ENCODE results near the gene POT1.

POT1 gene

DNA sequence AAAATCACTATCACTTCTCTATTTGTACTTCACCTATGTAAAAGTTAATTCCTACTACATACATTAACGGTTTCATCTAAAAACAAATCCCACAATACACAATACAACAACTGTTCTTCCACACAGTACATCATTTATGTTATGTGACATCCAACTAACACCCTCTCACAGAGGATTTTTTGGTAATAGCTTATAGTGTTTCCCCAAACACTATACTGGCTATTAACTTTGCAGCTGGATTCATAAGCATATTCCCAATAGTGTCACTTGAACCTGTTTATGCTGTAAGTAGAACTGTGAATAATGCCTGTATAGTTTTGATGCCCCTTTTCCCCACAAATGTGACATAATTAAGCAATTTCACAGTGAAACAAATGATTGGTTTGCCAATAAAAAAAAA lies 49.9 kb downstream of the POT1 start:
- Histone ChIP-seq H3K4me3 (ENCODE audit: low read depth in 1 of 2, low read length in 2 of 2) (no peak overlapping the region), H3K9ac (ENCODE audit: low read depth in 1 of 2, low read length in 2 of 2) (no peak overlapping the region), H3K9me3 (ENCODE audit: control insufficient read depth in 1 of 2, low read length in 2 of 2) (no peaks in the 10 kb centered on the region), H3K27ac (ENCODE audit: low read depth, low read length) (no peak overlapping the region), H3K27me3 (ENCODE audit: control insufficient read depth in 1 of 2, insufficient read depth in 2 of 2, low read length in 2 of 2) (no peaks in the 10 kb centered on the region), H3K36me3 (ENCODE audit: control insufficient read depth in 1 of 2, insufficient read depth in 2 of 2, low read length in 2 of 2) (no peaks in the 10 kb centered on the region), H3K4me1 (ENCODE audit: control insufficient read depth in 1 of 2, insufficient read depth in 2 of 2, low read length in 2 of 2) (no peaks in the 10 kb centered on the region)

DNA sequence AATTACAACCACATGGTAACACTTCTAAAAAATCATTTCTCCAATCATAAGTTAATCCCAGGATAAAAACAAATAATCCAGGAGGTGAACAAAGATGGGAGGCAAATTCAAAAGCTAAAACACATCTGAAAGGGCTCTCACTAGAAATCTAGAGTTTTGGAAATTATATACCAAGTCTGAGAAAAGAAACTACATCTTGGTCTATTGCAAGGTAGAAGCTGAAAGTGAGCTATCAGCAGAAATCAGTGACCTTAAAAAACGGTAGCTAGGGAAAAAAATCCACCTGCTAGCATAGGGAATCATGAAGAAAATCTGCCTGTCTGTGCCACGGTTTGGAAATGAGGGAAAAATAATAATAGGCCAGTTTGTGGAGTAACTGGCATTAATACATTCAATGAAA lies 50.5 kb downstream of the POT1 start:
- Histone ChIP-seq H3K9ac (ENCODE audit: low read depth in 1 of 2, low read length in 2 of 2) (no peak overlapping the region), H3K9me3 (ENCODE audit: control insufficient read depth in 1 of 2, low read length in 2 of 2) (no peaks in the 10 kb centered on the region), H3K36me3 (ENCODE audit: control insufficient read depth in 1 of 2, insufficient read depth in 2 of 2, low read length in 2 of 2) (no peaks in the 10 kb centered on the region), H3K4me3 (ENCODE audit: low read depth in 1 of 2, low read length in 2 of 2) (no peak overlapping the region), H3K4me1 (ENCODE audit: control insufficient read depth in 1 of 2, insufficient read depth in 2 of 2, low read length in 2 of 2) (no peaks in the 10 kb centered on the region), H3K27ac (ENCODE audit: low read depth, low read length) (no peak overlapping the region), H3K27me3 (ENCODE audit: control insufficient read depth in 1 of 2, insufficient read depth in 2 of 2, low read length in 2 of 2) (no peaks in the 10 kb centered on the region)

DNA sequence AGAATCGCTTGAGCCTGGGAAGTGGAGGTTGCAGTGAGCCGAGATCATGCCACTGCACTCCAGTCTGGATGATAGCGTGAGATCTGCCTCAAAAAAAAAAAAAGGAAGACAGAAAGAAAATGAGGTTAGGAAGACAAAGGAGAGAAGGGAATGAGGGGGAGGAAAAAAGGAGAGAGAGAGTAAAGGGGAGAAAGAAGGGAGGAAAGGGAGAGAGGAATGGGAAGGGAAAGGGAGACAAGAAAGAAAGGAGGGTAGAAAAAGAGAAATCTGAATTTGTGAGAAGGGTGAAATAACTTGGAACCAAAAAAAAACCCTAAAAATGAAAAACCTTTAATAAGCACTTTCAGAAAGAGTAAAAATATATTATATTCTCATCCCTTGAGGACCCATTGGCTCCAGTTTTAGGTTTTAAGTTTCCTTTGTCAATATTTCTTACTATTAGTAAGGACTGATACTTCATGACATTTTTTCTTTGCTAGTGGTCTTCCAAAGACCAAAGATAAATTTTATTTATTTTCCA lies 54.9 kb downstream of the POT1 start:
- no peak overlapping the region for H3K27ac ChIP-seq (ENCODE audit: low read depth, low read length)
- H3K27me3 ChIP-seq (ENCODE audit: control insufficient read depth in 1 of 2, insufficient read depth in 2 of 2, low read length in 2 of 2) = no peaks in the 10 kb centered on the region
- H3K9ac ChIP-seq (ENCODE audit: low read depth in 1 of 2, low read length in 2 of 2) = no peak overlapping the region
- H3K4me1 ChIP-seq (ENCODE audit: control insufficient read depth in 1 of 2, insufficient read depth in 2 of 2, low read length in 2 of 2) = no peaks in the 10 kb centered on the region
- H3K4me3 ChIP-seq (ENCODE audit: low read depth in 1 of 2, low read length in 2 of 2) = no peak overlapping the region
- H3K36me3 ChIP-seq (ENCODE audit: control insufficient read depth in 1 of 2, insufficient read depth in 2 of 2, low read length in 2 of 2) = no peaks in the 10 kb centered on the region
- no peaks in the 10 kb centered on the region for H3K9me3 ChIP-seq (ENCODE audit: control insufficient read depth in 1 of 2, low read length in 2 of 2)

DNA sequence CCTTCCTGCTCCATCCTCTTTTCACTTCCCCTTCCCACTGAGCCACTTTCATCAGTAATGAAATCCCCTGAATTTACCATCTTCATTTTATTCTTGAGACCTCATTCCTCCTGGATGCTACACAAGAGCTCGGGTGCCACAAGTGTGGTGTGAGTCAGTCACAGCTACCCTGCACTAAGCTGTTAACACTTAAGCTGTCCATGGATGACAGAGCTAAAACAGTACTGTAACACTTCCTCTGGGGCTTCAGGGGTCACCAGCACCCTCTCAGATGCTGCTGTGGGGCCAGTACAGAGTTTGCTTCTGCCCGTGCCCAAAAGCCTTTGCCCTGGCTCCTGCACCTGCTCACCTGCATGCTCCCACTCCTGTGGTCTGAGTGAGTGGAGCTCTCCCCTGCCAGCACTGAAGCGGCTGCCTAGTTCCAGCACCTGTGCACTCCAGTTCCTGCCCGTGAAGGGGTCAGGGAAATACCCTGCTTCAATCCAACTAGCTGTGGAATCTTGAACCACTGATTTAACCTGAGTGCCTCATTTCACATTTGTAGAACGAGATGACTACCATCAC lies 71.9 kb downstream of the POT1 start:
- Histone ChIP-seq H3K27me3 (ENCODE audit: control insufficient read depth in 1 of 2, insufficient read depth in 2 of 2, low read length in 2 of 2) (no peaks in the 10 kb centered on the region), H3K9ac (ENCODE audit: low read depth in 1 of 2, low read length in 2 of 2) (no peak overlapping the region), H3K9me3 (ENCODE audit: control insufficient read depth in 1 of 2, low read length in 2 of 2) (no peaks in the 10 kb centered on the region), H3K36me3 (ENCODE audit: control insufficient read depth in 1 of 2, insufficient read depth in 2 of 2, low read length in 2 of 2) (peaks cover 0 to 4% of the 10 kb centered on the region in 2 donors), H3K27ac (ENCODE audit: low read depth, low read length) (no peak overlapping the region), H3K4me1 (ENCODE audit: control insufficient read depth in 1 of 2, insufficient read depth in 2 of 2, low read length in 2 of 2) (no peaks in the 10 kb centered on the region), H3K4me3 (ENCODE audit: low read depth in 1 of 2, low read length in 2 of 2) (no peak overlapping the region)

DNA sequence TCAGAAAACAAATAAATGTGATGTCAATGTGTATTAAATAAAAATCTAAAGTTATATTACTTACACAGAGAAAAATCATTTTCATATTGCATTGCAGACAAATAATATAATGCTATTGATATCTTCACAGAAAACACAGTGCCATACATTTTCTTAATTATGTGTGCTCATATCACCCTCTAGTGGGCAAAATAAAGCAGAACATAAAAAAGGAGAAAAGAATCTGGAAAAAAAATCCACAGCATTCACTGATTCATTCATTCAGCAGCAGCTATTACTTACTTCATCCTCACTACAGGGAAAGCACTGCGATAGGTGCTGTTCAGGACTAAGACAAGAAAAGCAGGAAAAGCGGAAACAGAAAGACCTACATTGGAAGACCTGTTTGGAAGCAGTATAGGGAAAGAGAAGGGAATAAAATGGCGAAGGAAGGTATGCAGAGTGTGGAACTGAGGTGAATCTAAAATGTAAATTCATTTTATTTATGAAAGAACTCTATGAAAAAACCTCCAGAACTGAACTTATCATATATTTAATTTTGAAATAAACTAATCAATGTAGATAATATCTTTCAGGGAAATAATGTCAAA lies 73.2 kb downstream of the POT1 start:
- H3K27ac ChIP-seq (ENCODE audit: low read depth, low read length) = no peak overlapping the region
- no peaks in the 10 kb centered on the region for H3K4me1 ChIP-seq (ENCODE audit: control insufficient read depth in 1 of 2, insufficient read depth in 2 of 2, low read length in 2 of 2)
- H3K4me3 ChIP-seq (ENCODE audit: low read depth in 1 of 2, low read length in 2 of 2) = no peak overlapping the region
- H3K36me3 ChIP-seq (ENCODE audit: control insufficient read depth in 1 of 2, insufficient read depth in 2 of 2, low read length in 2 of 2) = peaks cover 0 to 4% of the 10 kb centered on the region in 2 donors
- H3K27me3 ChIP-seq (ENCODE audit: control insufficient read depth in 1 of 2, insufficient read depth in 2 of 2, low read length in 2 of 2) = no peaks in the 10 kb centered on the region
- no peaks in the 10 kb centered on the region for H3K9me3 ChIP-seq (ENCODE audit: control insufficient read depth in 1 of 2, low read length in 2 of 2)
- H3K9ac ChIP-seq (ENCODE audit: low read depth in 1 of 2, low read length in 2 of 2) = no peak overlapping the region

DNA sequence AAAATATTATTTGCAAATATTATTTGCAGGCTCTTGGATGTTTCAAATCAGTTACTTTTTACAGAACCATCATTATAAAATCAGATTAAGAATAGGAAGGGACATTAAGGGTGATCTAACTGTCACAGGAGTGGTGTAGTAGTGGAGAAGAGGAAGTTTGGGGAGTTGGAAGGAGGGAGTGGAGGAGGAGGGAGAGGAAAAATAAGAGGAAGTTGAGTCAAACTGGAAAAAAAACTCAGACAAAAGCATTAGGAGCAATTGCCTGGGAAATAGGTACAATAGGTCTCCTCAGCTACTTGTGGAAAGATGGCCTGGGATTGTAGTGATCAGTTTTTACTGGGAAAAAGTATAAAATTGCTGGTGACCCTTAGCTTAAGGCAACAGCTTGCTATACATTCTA lies 86.3 kb downstream of the POT1 start:
- Histone ChIP-seq H3K9me3 (ENCODE audit: control insufficient read depth in 1 of 2, low read length in 2 of 2) (no peaks in the 10 kb centered on the region), H3K27me3 (ENCODE audit: control insufficient read depth in 1 of 2, insufficient read depth in 2 of 2, low read length in 2 of 2) (no peaks in the 10 kb centered on the region), H3K36me3 (ENCODE audit: control insufficient read depth in 1 of 2, insufficient read depth in 2 of 2, low read length in 2 of 2) (peaks cover 3 to 8% of the 10 kb centered on the region in 2 donors), H3K9ac (ENCODE audit: low read depth in 1 of 2, low read length in 2 of 2) (no peak overlapping the region), H3K4me1 (ENCODE audit: control insufficient read depth in 1 of 2, insufficient read depth in 2 of 2, low read length in 2 of 2) (no peaks in the 10 kb centered on the region), H3K4me3 (ENCODE audit: low read depth in 1 of 2, low read length in 2 of 2) (no peak overlapping the region), H3K27ac (ENCODE audit: low read depth, low read length) (no peak overlapping the region)

DNA sequence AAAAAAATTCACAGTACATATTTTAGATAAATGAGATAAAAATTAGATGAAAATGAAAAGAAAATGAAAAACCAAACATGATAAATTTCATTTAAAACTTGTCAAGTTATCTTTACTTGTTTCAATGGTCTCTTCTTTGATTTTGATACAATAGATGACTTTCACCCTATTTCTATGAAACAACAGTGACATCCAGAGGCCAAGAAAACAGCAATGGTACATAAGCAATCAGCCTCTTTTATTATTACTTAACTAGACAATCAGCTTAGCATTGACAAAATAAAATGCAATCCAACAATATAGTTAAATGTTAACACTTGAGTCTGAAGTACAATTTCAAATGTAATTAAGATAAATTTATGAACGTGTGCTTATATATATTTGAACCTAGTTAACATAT lies 89.2 kb downstream of the POT1 start:
- Histone ChIP-seq H3K4me1 (ENCODE audit: control insufficient read depth in 1 of 2, insufficient read depth in 2 of 2, low read length in 2 of 2) (no peaks in the 10 kb centered on the region), H3K27me3 (ENCODE audit: control insufficient read depth in 1 of 2, insufficient read depth in 2 of 2, low read length in 2 of 2) (no peaks in the 10 kb centered on the region), H3K4me3 (ENCODE audit: low read depth in 1 of 2, low read length in 2 of 2) (no peak overlapping the region), H3K27ac (ENCODE audit: low read depth, low read length) (no peak overlapping the region), H3K9me3 (ENCODE audit: control insufficient read depth in 1 of 2, low read length in 2 of 2) (no peaks in the 10 kb centered on the region), H3K9ac (ENCODE audit: low read depth in 1 of 2, low read length in 2 of 2) (no peak overlapping the region), H3K36me3 (ENCODE audit: control insufficient read depth in 1 of 2, insufficient read depth in 2 of 2, low read length in 2 of 2) (no peaks in the 10 kb centered on the region)

DNA sequence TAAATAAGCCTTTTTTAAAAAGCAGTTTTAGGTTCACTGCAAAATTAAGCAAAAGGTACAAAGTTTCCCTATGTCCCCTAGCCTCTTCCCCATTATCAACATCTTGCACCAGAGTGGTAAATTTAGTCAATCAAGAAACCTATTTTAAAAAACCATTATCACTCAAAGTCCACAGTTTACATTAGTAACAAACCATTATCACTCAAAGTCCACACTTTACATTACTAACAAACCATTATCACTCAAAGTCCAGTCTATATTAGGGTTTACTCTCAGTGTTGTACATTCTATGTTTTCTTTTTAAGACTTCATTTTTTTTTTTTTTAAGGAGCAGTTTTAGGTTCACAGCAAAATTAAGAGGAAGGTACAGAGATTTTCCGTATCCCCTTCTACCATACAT lies 89.9 kb downstream of the POT1 start:
- H3K4me1 ChIP-seq (ENCODE audit: control insufficient read depth in 1 of 2, insufficient read depth in 2 of 2, low read length in 2 of 2) = no peaks in the 10 kb centered on the region
- H3K36me3 ChIP-seq (ENCODE audit: control insufficient read depth in 1 of 2, insufficient read depth in 2 of 2, low read length in 2 of 2) = no peaks in the 10 kb centered on the region
- no peaks in the 10 kb centered on the region for H3K9me3 ChIP-seq (ENCODE audit: control insufficient read depth in 1 of 2, low read length in 2 of 2)
- H3K27me3 ChIP-seq (ENCODE audit: control insufficient read depth in 1 of 2, insufficient read depth in 2 of 2, low read length in 2 of 2) = no peaks in the 10 kb centered on the region
- no peak overlapping the region for H3K27ac ChIP-seq (ENCODE audit: low read depth, low read length)
- no peak overlapping the region for H3K9ac ChIP-seq (ENCODE audit: low read depth in 1 of 2, low read length in 2 of 2)
- H3K4me3 ChIP-seq (ENCODE audit: low read depth in 1 of 2, low read length in 2 of 2) = no peak overlapping the region

DNA sequence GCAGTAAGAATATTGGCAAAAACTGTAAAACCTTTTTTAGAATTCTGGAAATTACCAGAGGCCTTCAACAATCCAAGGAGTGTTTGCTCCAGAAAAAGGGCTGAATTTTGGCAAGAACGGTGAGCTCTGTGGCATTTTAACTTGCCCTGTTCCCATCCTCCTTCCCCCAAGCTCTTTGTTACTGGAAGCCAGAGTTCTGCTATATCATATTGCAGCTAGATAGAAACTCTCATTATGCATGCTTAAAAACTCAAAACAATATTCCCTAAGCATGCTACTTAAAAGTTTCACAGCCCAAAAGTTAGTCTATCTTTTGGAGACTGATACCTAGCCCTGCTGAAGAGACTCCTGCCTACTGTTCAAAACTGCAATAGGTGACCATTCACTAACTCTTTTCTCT lies 93.5 kb downstream of the POT1 start:
- Histone ChIP-seq H3K27ac (ENCODE audit: low read depth, low read length) (no peak overlapping the region), H3K27me3 (ENCODE audit: control insufficient read depth in 1 of 2, insufficient read depth in 2 of 2, low read length in 2 of 2) (no peaks in the 10 kb centered on the region), H3K9ac (ENCODE audit: low read depth in 1 of 2, low read length in 2 of 2) (no peak overlapping the region), H3K4me1 (ENCODE audit: control insufficient read depth in 1 of 2, insufficient read depth in 2 of 2, low read length in 2 of 2) (no peaks in the 10 kb centered on the region), H3K9me3 (ENCODE audit: control insufficient read depth in 1 of 2, low read length in 2 of 2) (no peaks in the 10 kb centered on the region), H3K4me3 (ENCODE audit: low read depth in 1 of 2, low read length in 2 of 2) (no peak overlapping the region), H3K36me3 (ENCODE audit: control insufficient read depth in 1 of 2, insufficient read depth in 2 of 2, low read length in 2 of 2) (no peaks in the 10 kb centered on the region)

DNA sequence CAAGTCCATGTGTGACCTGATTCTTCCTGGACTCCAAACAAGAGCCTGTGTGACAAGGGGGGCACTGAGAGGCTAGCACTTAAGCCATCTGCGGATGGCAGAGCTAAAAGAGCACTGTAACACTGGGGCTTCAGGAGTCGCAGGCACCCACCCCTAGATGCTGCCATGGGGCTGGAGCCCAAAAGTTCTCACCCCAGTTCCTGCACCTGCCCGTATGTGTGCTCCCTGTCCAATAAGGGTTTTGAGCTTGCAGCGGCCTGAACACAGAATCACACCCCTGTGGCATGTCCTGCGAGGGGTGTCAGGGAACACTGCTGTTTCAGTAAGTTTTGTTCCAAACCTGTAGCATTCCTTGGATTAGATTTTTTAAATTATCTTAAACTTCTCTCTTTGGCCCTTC lies 110.8 kb downstream of the POT1 start:
- Histone ChIP-seq H3K9ac (ENCODE audit: low read depth in 1 of 2, low read length in 2 of 2) (no peak overlapping the region), H3K4me1 (ENCODE audit: control insufficient read depth in 1 of 2, insufficient read depth in 2 of 2, low read length in 2 of 2) (peaks cover 0 to 5% of the 10 kb centered on the region in 2 donors), H3K27me3 (ENCODE audit: control insufficient read depth in 1 of 2, insufficient read depth in 2 of 2, low read length in 2 of 2) (no peaks in the 10 kb centered on the region), H3K4me3 (ENCODE audit: low read depth in 1 of 2, low read length in 2 of 2) (no peak overlapping the region), H3K36me3 (ENCODE audit: control insufficient read depth in 1 of 2, insufficient read depth in 2 of 2, low read length in 2 of 2) (peaks cover 0 to 2% of the 10 kb centered on the region in 2 donors), H3K9me3 (ENCODE audit: control insufficient read depth in 1 of 2, low read length in 2 of 2) (no peaks in the 10 kb centered on the region), H3K27ac (ENCODE audit: low read depth, low read length) (no peak overlapping the region)

Measured in duodenal mucosa (tissue), 2 donors.